ENCODE data around the gene IRAK1BP1.
A peak's percentile ranks its signal among the peaks of the same experiment; 100 is the strongest.

Gene IRAK1BP1

GRCh38 chr6:78909391-78909790, 42.0 kb downstream of the IRAK1BP1 start:
- ATAC-seq (ENCODE audit: low read depth) (no peak), DNase-seq (ENCODE audit: low spot score) (no peak)
- TF ChIP-seq, protein P1, sequence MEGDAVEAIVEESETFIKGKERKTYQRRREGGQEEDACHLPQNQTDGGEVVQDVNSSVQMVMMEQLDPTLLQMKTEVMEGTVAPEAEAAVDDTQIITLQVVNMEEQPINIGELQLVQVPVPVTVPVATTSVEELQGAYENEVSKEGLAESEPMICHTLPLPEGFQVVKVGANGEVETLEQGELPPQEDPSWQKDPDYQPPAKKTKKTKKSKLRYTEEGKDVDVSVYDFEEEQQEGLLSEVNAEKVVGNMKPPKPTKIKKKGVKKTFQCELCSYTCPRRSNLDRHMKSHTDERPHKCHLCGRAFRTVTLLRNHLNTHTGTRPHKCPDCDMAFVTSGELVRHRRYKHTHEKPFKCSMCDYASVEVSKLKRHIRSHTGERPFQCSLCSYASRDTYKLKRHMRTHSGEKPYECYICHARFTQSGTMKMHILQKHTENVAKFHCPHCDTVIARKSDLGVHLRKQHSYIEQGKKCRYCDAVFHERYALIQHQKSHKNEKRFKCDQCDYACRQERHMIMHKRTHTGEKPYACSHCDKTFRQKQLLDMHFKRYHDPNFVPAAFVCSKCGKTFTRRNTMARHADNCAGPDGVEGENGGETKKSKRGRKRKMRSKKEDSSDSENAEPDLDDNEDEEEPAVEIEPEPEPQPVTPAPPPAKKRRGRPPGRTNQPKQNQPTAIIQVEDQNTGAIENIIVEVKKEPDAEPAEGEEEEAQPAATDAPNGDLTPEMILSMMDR (IDR thresholded peaks at IDR 0.05; ENCODE audit: poor library complexity, severe bottlenecking) = no peak
- no peaks in the 10 kb centered on the region for H3K9me3 ChIP-seq (ENCODE audit: severe bottlenecking)
- no peak overlapping the region for H3K4me3 ChIP-seq (ENCODE audit: severe bottlenecking)
- no peak overlapping the region for H3K27ac ChIP-seq (ENCODE audit: poor library complexity, severe bottlenecking)
- no peaks in the 10 kb centered on the region for H3K27me3 ChIP-seq (ENCODE audit: insufficient read depth, poor library complexity, severe bottlenecking)
- H3K36me3 ChIP-seq (ENCODE audit: low read depth) = no peaks in the 10 kb centered on the region
- peaks cover 13% of the 10 kb centered on the region for H3K4me1 ChIP-seq (ENCODE audit: insufficient read depth, poor library complexity, severe bottlenecking)

- Histone ChIP-seq H3K9me3 (ENCODE audit: severe bottlenecking) (no peaks in the 10 kb centered on the region), H3K27me3 (ENCODE audit: insufficient read depth, poor library complexity, severe bottlenecking) (no peaks in the 10 kb centered on the region), H3K4me1 (ENCODE audit: insufficient read depth, poor library complexity, severe bottlenecking) (peaks cover 13% of the 10 kb centered on the region), H3K4me3 (ENCODE audit: severe bottlenecking) (no peak overlapping the region), H3K27ac (ENCODE audit: poor library complexity, severe bottlenecking) (no peak overlapping the region), H3K36me3 (ENCODE audit: low read depth) (no peaks in the 10 kb centered on the region)
- TF ChIP-seq, protein P1 (IDR thresholded peaks at IDR 0.05; ENCODE audit: poor library complexity, severe bottlenecking) = no peak
- DNase-seq (ENCODE audit: low spot score) (no peak), ATAC-seq (ENCODE audit: low read depth) (no peak)
These were observed 42.7 kb downstream of the IRAK1BP1 start for GRCh38 chr6:78910010-78910409.

DNA sequence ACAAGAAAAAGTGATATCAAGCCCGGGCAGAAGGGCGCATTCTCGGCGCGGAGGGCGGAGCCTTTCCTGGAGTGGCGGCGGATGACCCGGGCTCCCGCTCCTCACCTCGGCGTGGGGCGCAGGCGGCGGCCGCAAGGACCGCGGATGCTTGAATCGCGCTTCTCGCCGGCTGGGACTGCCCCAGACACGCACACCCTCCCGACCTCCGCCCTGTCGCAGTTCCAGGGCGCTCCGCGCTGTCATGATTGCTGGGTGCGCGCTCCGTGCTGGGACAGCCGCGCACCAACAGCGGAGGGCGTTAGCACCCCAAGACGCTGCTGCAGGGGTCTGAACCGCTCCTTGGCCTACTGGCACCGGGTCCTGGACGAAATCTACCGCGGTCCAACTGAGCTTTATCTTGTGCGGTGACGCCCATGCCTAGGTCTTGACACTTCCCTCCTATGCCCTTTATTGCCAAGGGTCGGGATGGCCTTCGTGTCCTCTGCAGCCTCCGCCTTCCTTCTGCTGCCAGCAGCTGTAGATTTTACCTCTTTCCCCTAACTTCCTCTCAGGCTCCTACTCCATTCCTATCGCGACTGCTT, 43.3 kb downstream of the IRAK1BP1 start:
- peak; percentile 82 for ATAC-seq (ENCODE audit: low read depth)
- TF ChIP-seq, protein P1 (IDR thresholded peaks at IDR 0.05; ENCODE audit: poor library complexity, severe bottlenecking) = no peak
- no peaks in the 10 kb centered on the region for H3K36me3 ChIP-seq (ENCODE audit: low read depth)
- DNase-seq (ENCODE audit: low spot score) = no peak
- H3K4me1 ChIP-seq (ENCODE audit: insufficient read depth, poor library complexity, severe bottlenecking) = peaks cover 13% of the 10 kb centered on the region
- H3K9me3 ChIP-seq (ENCODE audit: severe bottlenecking) = no peaks in the 10 kb centered on the region
- H3K27me3 ChIP-seq (ENCODE audit: insufficient read depth, poor library complexity, severe bottlenecking) = no peaks in the 10 kb centered on the region
- no peak overlapping the region for H3K27ac ChIP-seq (ENCODE audit: poor library complexity, severe bottlenecking)
- peak overlapping the region; percentile 21 for H3K4me3 ChIP-seq (ENCODE audit: severe bottlenecking)

GRCh38 chr6:78911218-78911940, 44.0 kb downstream of the IRAK1BP1 start:
- Histone ChIP-seq H3K9me3 (ENCODE audit: severe bottlenecking) (no peaks in the 10 kb centered on the region), H3K27me3 (ENCODE audit: insufficient read depth, poor library complexity, severe bottlenecking) (no peaks in the 10 kb centered on the region), H3K4me1 (ENCODE audit: insufficient read depth, poor library complexity, severe bottlenecking) (peaks cover 13% of the 10 kb centered on the region), H3K36me3 (ENCODE audit: low read depth) (no peaks in the 10 kb centered on the region), H3K27ac (ENCODE audit: poor library complexity, severe bottlenecking) (no peak overlapping the region), H3K4me3 (ENCODE audit: severe bottlenecking) (no peak overlapping the region)
- ATAC-seq (ENCODE audit: low read depth) = peak; percentile 18; the same call in 1 of the 3 replicates
- TF ChIP-seq, protein P1 (IDR thresholded peaks at IDR 0.05; ENCODE audit: poor library complexity, severe bottlenecking) = no peak
- no peak for DNase-seq (ENCODE audit: low spot score)

GRCh38 chr6:78916411-78916810, 49.1 kb downstream of the IRAK1BP1 start:
- H3K9me3 ChIP-seq (ENCODE audit: severe bottlenecking) = peaks cover 4% of the 10 kb centered on the region
- TF ChIP-seq, protein P1 (IDR thresholded peaks at IDR 0.05; ENCODE audit: poor library complexity, severe bottlenecking) = no peak
- DNase-seq (ENCODE audit: low spot score) = no peak
- no peaks in the 10 kb centered on the region for H3K27me3 ChIP-seq (ENCODE audit: insufficient read depth, poor library complexity, severe bottlenecking)
- H3K4me1 ChIP-seq (ENCODE audit: insufficient read depth, poor library complexity, severe bottlenecking) = no peaks in the 10 kb centered on the region
- H3K4me3 ChIP-seq (ENCODE audit: severe bottlenecking) = no peak overlapping the region
- H3K27ac ChIP-seq (ENCODE audit: poor library complexity, severe bottlenecking) = no peak overlapping the region
- H3K36me3 ChIP-seq (ENCODE audit: low read depth) = no peaks in the 10 kb centered on the region
- peak; percentile 54 for ATAC-seq (ENCODE audit: low read depth)

All from RWPE2 (cell line).